ENCODE measurements around the gene CDA.
"Not testable (repeated sequence)": the region's sequence is repeated elsewhere in the genome, so short reads cannot be mapped to it uniquely, and the experiment has no call there.

The CDA gene

GRCh38 chr1:20602851-20603450 is 14.1 kb downstream of the CDA start:
- DNase-seq (ENCODE audit: low read depth, low spot score), result no peak
- WGBS (ENCODE audit: insufficient coverage, insufficient read length), result no CpG with 5 or more reads among the region's 4 CpGs

GRCh38 chr1:20603504-20604464 is 14.9 kb downstream of the CDA start:
- H3K4me1 ChIP-seq (ENCODE audit: control insufficient read depth, insufficient read depth, low read length), result no peaks in the 10 kb centered on the region
- WGBS (ENCODE audit: insufficient coverage, insufficient read length), result no CpG with 5 or more reads among the region's 9 CpGs
- H3K9me3 ChIP-seq (ENCODE audit: control insufficient read depth, insufficient read depth, low read length), result no peaks in the 10 kb centered on the region
- no peak overlapping the region for H3K27ac ChIP-seq (ENCODE audit: low read length)
- no peaks in the 10 kb centered on the region for H3K27me3 ChIP-seq (ENCODE audit: control insufficient read depth, insufficient read depth, low read length)
- DNase-seq (ENCODE audit: low read depth, low spot score), result no peak
- no peak overlapping the region for H3K4me3 ChIP-seq (ENCODE audit: low read length)
- H3K36me3 ChIP-seq (ENCODE audit: control insufficient read depth, insufficient read depth, low read length), result no peaks in the 10 kb centered on the region

More at GRCh38 chr1:20602851-20603450, 14.1 kb downstream of the CDA start:
- Histone ChIP-seq H3K9me3 (ENCODE audit: control insufficient read depth, insufficient read depth, low read length) (no peaks in the 10 kb centered on the region), H3K4me3 (ENCODE audit: low read length) (no peak overlapping the region), H3K27ac (ENCODE audit: low read length) (no peak overlapping the region), H3K36me3 (ENCODE audit: control insufficient read depth, insufficient read depth, low read length) (no peaks in the 10 kb centered on the region), H3K27me3 (ENCODE audit: control insufficient read depth, insufficient read depth, low read length) (no peaks in the 10 kb centered on the region), H3K4me1 (ENCODE audit: control insufficient read depth, insufficient read depth, low read length) (no peaks in the 10 kb centered on the region)

DNA sequence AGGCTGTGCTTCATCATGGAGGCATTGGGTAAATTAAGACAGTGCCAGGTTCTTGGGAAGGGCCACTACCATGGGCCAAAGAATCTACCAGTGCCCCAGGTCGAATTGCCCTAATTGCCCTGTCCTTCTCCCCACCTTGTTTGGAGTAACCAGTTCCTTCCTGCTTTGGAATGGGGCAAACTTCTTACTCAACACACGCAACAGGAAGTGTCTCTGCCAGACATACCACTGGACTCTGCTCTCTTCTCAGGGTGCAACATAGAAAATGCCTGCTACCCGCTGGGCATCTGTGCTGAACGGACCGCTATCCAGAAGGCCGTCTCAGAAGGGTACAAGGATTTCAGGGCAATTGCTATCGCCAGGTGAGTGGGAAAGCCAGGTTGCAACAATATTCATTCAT is 15.8 kb downstream of the CDA start:
- no peaks in the 10 kb centered on the region for H3K36me3 ChIP-seq (ENCODE audit: control insufficient read depth, insufficient read depth, low read length)
- no peaks in the 10 kb centered on the region for H3K27me3 ChIP-seq (ENCODE audit: control insufficient read depth, insufficient read depth, low read length)
- H3K4me1 ChIP-seq (ENCODE audit: control insufficient read depth, insufficient read depth, low read length), result no peaks in the 10 kb centered on the region
- H3K9me3 ChIP-seq (ENCODE audit: control insufficient read depth, insufficient read depth, low read length), result no peaks in the 10 kb centered on the region
- no peak overlapping the region for H3K4me3 ChIP-seq (ENCODE audit: low read length)
- no CpG with 5 or more reads among the region's 7 CpGs for WGBS (ENCODE audit: insufficient coverage, insufficient read length)
- H3K27ac ChIP-seq (ENCODE audit: low read length), result no peak overlapping the region
- no peak for DNase-seq (ENCODE audit: low read depth, low spot score)

- H3K27ac ChIP-seq (ENCODE audit: low read length); H3K4me3 ChIP-seq (ENCODE audit: low read length); H3K36me3 ChIP-seq (ENCODE audit: control insufficient read depth, insufficient read depth, low read length); H3K9me3 ChIP-seq (ENCODE audit: control insufficient read depth, insufficient read depth, low read length); DNase-seq (ENCODE audit: low read depth, low spot score); H3K4me1 ChIP-seq (ENCODE audit: control insufficient read depth, insufficient read depth, low read length); H3K27me3 ChIP-seq (ENCODE audit: control insufficient read depth, insufficient read depth, low read length): not testable (repeated sequence)
- WGBS (ENCODE audit: insufficient coverage, insufficient read length), result no CpG with 5 or more reads among the region's 7 CpGs
These were observed 18.1 kb downstream of the CDA start for GRCh38 chr1:20606801-20607570.

GRCh38 chr1:20609541-20609940 is 20.6 kb downstream of the CDA start:
- Histone ChIP-seq H3K9me3 (ENCODE audit: control insufficient read depth, insufficient read depth, low read length) (no peaks in the 10 kb centered on the region), H3K4me3 (ENCODE audit: low read length) (no peak overlapping the region), H3K36me3 (ENCODE audit: control insufficient read depth, insufficient read depth, low read length) (no peaks in the 10 kb centered on the region), H3K27me3 (ENCODE audit: control insufficient read depth, insufficient read depth, low read length) (no peaks in the 10 kb centered on the region), H3K4me1 (ENCODE audit: control insufficient read depth, insufficient read depth, low read length) (peaks cover 4% of the 10 kb centered on the region; the same call in 1 of the 2 replicates), H3K27ac (ENCODE audit: low read length) (no peak overlapping the region)
- WGBS (ENCODE audit: insufficient coverage, insufficient read length), result no CpG with 5 or more reads among the region's 6 CpGs
- DNase-seq (ENCODE audit: low read depth, low spot score), result no peak

DNA sequence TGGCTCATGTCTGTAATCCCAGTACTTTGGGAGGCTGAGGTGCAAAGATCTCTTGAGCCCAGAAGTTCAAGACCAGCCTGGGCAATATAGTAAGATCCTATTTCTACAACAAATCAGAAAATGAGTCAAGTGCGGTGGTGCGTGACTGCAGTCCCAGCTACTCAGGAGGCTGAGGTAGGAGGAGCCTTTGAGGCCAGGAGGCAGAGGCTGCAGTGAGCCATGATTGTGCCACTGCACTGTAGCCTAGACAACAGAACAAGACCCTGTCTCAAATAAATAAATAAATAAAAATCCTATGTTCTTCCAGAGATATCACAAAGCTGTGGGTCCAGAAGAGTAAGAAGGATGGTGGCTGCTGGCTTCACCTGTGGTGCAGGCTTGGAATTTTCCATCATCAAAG is 22.1 kb downstream of the CDA start:
- Histone ChIP-seq H3K4me3 (ENCODE audit: low read length) (no peak overlapping the region), H3K36me3 (ENCODE audit: control insufficient read depth, insufficient read depth, low read length) (no peaks in the 10 kb centered on the region), H3K27ac (ENCODE audit: low read length) (no peak overlapping the region), H3K27me3 (ENCODE audit: control insufficient read depth, insufficient read depth, low read length) (no peaks in the 10 kb centered on the region), H3K9me3 (ENCODE audit: control insufficient read depth, insufficient read depth, low read length) (no peaks in the 10 kb centered on the region), H3K4me1 (ENCODE audit: control insufficient read depth, insufficient read depth, low read length) (peaks cover 4% of the 10 kb centered on the region; the same call in 1 of the 2 replicates)
- DNase-seq (ENCODE audit: low read depth, low spot score), result no peak
- no CpG with 5 or more reads among the region's 2 CpGs for WGBS (ENCODE audit: insufficient coverage, insufficient read length)

DNA sequence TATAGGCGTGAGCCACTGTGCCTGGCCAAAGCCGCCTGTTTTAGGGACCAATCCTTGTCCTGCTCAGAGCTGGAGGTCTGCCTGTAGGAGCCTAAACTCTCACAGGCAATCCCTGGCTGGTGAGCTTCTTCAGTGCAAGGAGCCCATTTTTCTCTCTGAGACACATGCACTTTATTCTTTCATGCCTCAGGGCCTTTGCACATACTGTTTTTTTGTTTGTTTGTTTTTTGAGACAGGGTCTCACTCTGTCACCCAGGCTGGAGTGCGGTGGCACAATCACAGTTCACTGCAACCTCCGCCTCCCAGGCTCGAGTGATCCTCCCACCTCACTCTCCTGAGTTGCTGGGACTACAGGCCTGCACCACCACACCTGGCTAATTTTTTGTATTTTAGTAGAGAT is 22.8 kb downstream of the CDA start:
- H3K9me3 ChIP-seq (ENCODE audit: control insufficient read depth, insufficient read depth, low read length), result no peaks in the 10 kb centered on the region
- H3K4me3 ChIP-seq (ENCODE audit: low read length), result no peak overlapping the region
- DNase-seq (ENCODE audit: low read depth, low spot score), result no peak
- no peaks in the 10 kb centered on the region for H3K36me3 ChIP-seq (ENCODE audit: control insufficient read depth, insufficient read depth, low read length)
- no CpG with 5 or more reads among the region's 5 CpGs for WGBS (ENCODE audit: insufficient coverage, insufficient read length)
- no peak overlapping the region for H3K27ac ChIP-seq (ENCODE audit: low read length)
- peaks cover 4% of the 10 kb centered on the region; the same call in 1 of the 2 replicates for H3K4me1 ChIP-seq (ENCODE audit: control insufficient read depth, insufficient read depth, low read length)
- H3K27me3 ChIP-seq (ENCODE audit: control insufficient read depth, insufficient read depth, low read length), result no peaks in the 10 kb centered on the region

DNA sequence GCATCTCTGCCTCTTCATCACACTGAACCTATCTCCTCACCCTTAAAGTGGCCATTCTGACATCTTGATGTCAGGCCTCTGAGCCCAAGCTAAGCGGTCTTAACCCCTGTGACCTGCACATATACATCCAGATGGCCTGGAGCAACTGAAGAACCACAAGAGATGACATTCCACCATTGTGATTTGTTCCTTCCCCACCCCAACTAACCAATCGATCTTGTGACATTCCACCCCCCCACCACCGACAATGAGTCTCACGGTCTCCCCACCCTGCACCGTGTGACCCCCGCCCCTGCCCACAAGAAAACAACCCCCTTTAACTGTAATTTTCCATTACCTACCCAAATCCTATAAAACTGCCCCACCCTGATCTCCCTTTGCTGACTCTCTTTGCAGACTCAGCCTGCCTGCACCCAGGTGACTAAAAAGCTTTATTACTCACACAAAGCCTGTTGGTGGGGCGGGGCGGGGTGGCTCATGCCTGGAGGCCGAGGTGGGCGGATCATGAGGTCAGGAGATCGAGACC is 23.4 kb downstream of the CDA start:
- WGBS (ENCODE audit: insufficient coverage, insufficient read length), result no CpG with 5 or more reads among the region's 11 CpGs
- no peak overlapping the region for H3K4me3 ChIP-seq (ENCODE audit: low read length)
- H3K4me1 ChIP-seq (ENCODE audit: control insufficient read depth, insufficient read depth, low read length), result peaks cover 4% of the 10 kb centered on the region; the same call in 1 of the 2 replicates
- no peak overlapping the region for H3K27ac ChIP-seq (ENCODE audit: low read length)
- no peaks in the 10 kb centered on the region for H3K36me3 ChIP-seq (ENCODE audit: control insufficient read depth, insufficient read depth, low read length)
- no peaks in the 10 kb centered on the region for H3K9me3 ChIP-seq (ENCODE audit: control insufficient read depth, insufficient read depth, low read length)
- no peaks in the 10 kb centered on the region for H3K27me3 ChIP-seq (ENCODE audit: control insufficient read depth, insufficient read depth, low read length)
- no peak for DNase-seq (ENCODE audit: low read depth, low spot score)

DNA sequence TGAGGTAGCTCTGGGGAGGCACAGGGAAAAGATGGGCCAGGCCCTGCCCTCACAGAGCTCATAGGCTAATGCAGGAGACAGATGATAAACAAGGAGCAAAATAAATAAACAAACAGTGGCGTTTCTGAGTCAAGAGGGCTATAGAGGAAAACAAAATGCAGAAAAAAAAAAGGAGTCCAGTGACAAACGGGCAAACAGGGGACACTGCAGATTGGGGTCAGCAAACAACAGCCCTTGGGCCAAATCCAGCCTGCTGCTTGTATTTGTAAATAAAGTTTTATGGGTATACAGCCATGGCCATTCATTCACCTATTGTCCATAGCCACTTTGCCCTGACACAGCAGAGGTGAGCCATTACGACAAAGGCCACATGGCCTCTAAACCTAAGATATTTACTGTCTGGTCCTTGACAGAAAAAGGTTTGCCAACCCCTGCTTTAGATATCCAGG is 25.3 kb downstream of the CDA start:
- Histone ChIP-seq H3K4me1 (ENCODE audit: control insufficient read depth, insufficient read depth, low read length) (peaks cover 4% of the 10 kb centered on the region; the same call in 1 of the 2 replicates), H3K27ac (ENCODE audit: low read length) (no peak overlapping the region), H3K27me3 (ENCODE audit: control insufficient read depth, insufficient read depth, low read length) (no peaks in the 10 kb centered on the region), H3K4me3 (ENCODE audit: low read length) (no peak overlapping the region), H3K36me3 (ENCODE audit: control insufficient read depth, insufficient read depth, low read length) (no peaks in the 10 kb centered on the region), H3K9me3 (ENCODE audit: control insufficient read depth, insufficient read depth, low read length) (no peaks in the 10 kb centered on the region)
- no CpG with 5 or more reads among the region's 3 CpGs for WGBS (ENCODE audit: insufficient coverage, insufficient read length)
- no peak for DNase-seq (ENCODE audit: low read depth, low spot score)
